NT2/D1 (cell line): Measurements from ENCODE around the gene UACA.

Experiments used
- SUZ12 ChIP-seq: IDR thresholded peaks from 2 replicates; pipeline ENCODE4 v1.6.1; 2011; ENCODE audit not compliant: insufficient read length, insufficient read depth; ENCODE audit errors: extremely low read depth
- YY1 ChIP-seq: IDR thresholded peaks from 2 replicates; pipeline ENCODE4 v1.6.1; 2011; ENCODE audit not compliant: insufficient read length, insufficient read depth
- ZNF274 ChIP-seq: IDR thresholded peaks from 2 replicates; pipeline ENCODE4 v1.6.1; 2011; ENCODE audit warnings: mild to moderate bottlenecking, low read depth, low read length

- TF ChIP-seq YY1 (no peak), ZNF274 (no peak), SUZ12 (no peak)
These were observed 19.7 kb upstream of the UACA start for GRCh38 chr15:70783041-70783440.
